ENCODE results near the gene CTXN3.

DNA sequence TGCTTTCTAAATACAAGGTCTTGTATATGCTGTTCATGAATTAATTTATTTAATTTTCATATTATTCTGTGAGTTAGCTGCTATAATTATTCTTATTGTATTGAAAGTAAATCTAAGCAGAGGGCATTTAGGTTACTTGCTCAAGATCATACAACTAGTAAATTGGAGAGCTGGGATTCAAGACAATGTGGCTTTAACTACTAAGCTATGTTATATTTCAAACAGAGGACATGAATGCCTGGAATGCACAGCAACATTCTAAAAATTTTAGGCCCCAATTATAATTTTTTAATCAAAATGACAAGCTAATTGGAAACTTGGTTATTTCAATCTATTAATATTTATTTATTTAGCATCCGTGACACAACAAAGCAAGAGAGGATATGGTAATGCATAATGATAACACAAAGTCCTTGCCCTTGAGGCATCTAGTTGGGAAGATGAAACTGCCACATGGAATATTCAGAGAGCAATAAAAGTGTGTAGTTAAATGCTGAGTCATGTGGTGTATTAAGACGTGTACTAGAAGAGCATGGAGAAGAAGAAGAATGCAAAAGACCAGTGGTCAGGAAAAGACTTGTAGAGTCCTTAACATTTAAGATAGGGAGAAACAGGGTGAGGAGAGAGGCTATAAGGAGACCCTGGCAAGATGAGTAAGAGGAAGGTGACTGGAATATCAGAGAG is 24.4 kb downstream of the CTXN3 start:
- TF ChIP-seq POLR2A (IDR thresholded peaks at IDR 0.05) = no peak
- TF ChIP-seq, protein P1, sequence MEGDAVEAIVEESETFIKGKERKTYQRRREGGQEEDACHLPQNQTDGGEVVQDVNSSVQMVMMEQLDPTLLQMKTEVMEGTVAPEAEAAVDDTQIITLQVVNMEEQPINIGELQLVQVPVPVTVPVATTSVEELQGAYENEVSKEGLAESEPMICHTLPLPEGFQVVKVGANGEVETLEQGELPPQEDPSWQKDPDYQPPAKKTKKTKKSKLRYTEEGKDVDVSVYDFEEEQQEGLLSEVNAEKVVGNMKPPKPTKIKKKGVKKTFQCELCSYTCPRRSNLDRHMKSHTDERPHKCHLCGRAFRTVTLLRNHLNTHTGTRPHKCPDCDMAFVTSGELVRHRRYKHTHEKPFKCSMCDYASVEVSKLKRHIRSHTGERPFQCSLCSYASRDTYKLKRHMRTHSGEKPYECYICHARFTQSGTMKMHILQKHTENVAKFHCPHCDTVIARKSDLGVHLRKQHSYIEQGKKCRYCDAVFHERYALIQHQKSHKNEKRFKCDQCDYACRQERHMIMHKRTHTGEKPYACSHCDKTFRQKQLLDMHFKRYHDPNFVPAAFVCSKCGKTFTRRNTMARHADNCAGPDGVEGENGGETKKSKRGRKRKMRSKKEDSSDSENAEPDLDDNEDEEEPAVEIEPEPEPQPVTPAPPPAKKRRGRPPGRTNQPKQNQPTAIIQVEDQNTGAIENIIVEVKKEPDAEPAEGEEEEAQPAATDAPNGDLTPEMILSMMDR (IDR thresholded peaks at IDR 0.05) = no peak
